Anterior cingulate cortex (tissue), 58 donors: ENCODE data around the gene ROBO2.
"Not testable (repeated sequence)": the region's sequence is repeated elsewhere in the genome, so short reads cannot be mapped to it uniquely, and the experiment has no call there.

Experiments used
- DNase-seq, 58 donors: peaks; one replicate each; lab custom pipeline; 2025; lab: John Stamatoyannopoulos, UW

The ROBO2 gene

GRCh38 chr3:77380136-77380535 lies 340.2 kb downstream of the ROBO2 start:
- no peak for DNase-seq

DNA sequence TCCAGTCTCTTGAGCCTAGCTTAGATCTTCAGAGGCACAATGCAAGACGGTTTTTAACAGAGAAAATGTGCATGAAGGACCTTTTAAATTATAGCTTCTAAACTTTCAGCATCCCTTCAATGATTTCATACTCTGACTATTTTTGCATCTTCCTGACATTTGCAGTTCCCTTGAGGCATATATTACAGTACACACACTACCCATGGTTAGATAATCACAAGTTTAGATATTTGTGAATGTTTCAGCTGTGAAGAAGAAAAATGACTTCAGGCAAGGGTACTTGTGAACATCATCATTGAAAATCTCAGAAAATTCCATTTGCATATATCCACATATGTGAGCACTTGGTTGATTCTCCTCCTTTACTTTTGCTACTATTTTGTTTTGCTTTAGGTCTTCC lies 341.5 kb downstream of the ROBO2 start:
- peak in 1 of 58 donors; percentile 8 for DNase-seq

DNA sequence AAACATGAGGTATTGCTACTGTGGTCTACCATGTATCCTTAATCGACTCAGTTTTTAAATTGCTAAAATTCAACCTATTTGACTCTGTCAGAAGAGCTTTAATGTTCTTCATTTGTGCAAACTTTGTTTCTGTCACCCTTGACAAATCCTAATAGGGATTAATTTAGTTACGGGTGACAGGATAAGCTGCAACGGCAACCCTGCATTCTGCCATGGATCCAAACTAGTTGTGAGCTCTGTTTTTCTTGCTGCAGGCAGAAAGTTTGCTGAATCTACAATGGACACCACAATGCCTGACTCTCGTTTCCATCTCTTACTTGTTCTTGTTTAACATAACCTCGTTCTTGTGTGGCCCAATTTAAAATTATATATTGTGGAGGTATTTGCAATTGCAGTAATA lies 352.3 kb downstream of the ROBO2 start:
- no peak for DNase-seq

- no peak for DNase-seq
Measured at GRCh38 chr3:77394046-77394445, 354.1 kb downstream of the ROBO2 start.

GRCh38 chr3:77404871-77405270 lies 365.0 kb downstream of the ROBO2 start:
- DNase-seq = no peak

- no peak for DNase-seq
Measured at GRCh38 chr3:77407441-77407840, 367.5 kb downstream of the ROBO2 start.

DNA sequence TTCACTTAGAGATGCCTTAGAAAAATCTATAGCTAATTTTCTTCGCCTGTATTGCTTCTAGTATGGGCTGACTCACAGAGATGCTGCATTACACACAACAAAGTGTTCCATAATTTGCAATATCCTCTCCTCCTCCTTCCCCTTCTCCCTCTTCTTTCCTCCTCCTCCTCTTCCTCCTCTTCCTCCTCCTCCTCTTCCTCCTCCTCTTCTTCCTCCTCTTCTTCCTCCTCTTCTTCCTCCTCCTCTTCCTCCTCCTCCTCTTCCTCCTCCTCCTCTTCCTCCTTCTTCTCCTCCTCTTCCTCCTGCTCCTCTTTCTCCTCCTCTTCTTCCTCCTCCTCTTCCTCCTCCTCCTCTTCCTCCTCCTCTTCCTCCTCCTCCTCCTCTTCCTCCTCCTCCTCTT lies 370.4 kb downstream of the ROBO2 start:
- DNase-seq = not testable (repeated sequence)

DNA sequence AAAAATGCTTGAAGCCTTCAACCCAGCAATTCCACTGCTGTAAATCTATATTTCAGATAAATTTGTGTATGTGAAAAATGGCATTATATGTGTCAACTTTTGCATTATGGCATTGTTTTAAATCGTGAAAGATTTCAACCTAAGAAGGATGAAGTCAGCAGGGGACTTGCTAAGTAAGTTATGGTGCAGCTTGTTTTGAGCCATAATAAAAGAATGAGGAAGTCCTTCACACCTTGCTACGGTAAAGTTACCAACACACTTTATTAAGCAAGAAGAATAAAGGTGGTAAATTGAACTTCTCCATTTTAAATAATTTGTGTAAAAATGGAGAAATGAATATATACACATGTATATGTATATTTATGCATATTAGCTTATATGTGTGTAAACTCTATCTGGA lies 371.4 kb downstream of the ROBO2 start:
- no peak for DNase-seq

GRCh38 chr3:77412021-77412438 lies 372.1 kb downstream of the ROBO2 start:
- DNase-seq = no peak

GRCh38 chr3:77412584-77412983 lies 372.7 kb downstream of the ROBO2 start:
- no peak for DNase-seq

DNA sequence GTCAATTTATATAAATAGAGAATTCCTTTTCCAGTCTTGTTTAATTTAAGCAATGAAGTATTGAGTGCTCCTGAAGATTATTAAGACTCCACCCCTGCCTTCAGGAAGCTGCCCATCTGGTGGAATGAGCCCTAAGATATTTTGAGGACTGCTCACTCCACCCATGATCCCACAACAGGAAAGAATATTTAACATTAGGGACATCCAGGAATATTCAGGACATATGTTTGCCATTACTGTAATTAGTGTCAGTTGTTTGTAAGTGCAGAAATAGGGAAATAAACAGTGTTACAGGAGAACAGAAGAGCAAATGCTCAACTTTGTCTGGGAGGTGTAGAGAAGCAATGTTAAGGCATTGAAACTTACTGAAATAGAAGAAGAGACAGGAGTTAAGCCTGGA lies 375.0 kb downstream of the ROBO2 start:
- no peak for DNase-seq

- DNase-seq = no peak
Measured at GRCh38 chr3:77420336-77420735, 380.4 kb downstream of the ROBO2 start.

GRCh38 chr3:77421916-77422315 lies 382.0 kb downstream of the ROBO2 start:
- no peak for DNase-seq

- no peak for DNase-seq
Measured at GRCh38 chr3:77426531-77426930, 386.6 kb downstream of the ROBO2 start.

GRCh38 chr3:77427528-77427927 lies 387.6 kb downstream of the ROBO2 start:
- DNase-seq = no peak

- no peak for DNase-seq
Measured at GRCh38 chr3:77436908-77437307, 397.0 kb downstream of the ROBO2 start.

DNA sequence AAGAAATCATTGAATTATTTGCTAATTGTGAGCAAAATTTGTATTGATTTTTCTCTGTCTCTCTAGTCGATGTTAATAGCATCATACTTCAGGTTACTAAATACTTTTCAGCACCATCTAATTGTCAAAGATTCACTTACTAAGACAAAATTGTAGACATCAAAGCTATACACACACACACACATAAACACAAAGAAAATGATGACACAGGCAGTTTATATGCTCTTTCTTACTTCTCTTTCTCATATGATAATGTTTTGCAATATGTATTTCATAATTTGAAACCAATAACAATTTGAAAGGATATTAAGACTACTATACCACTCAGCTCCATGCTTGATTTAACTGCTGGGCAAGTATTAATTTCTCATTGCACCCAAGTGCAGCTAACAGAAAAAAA lies 406.2 kb downstream of the ROBO2 start:
- no peak for DNase-seq

- no peak for DNase-seq
Measured at GRCh38 chr3:77446761-77447160, 406.9 kb downstream of the ROBO2 start.

- DNase-seq = no peak
Measured at GRCh38 chr3:77449459-77450350, 409.8 kb downstream of the ROBO2 start.

DNA sequence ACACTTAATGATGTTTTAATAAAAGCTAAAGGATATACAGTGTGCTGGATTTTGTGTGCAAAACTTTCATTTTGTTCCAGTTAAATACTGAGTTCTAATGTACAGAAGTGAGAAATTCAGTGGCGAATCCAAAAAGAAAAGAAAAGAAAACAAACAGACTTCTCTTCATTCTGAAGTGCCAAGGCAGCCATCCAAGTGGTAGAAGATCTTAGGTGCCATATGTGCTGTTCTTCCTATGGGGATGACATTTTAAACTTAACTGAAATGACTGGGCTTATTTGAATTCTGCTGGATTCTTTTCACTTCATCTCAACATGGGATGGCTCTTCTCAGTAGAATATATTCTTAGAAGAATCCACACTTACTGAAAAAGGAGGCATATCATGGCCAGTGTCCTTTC lies 416.5 kb downstream of the ROBO2 start:
- DNase-seq = peak in 1 of 58 donors; percentile 22

DNA sequence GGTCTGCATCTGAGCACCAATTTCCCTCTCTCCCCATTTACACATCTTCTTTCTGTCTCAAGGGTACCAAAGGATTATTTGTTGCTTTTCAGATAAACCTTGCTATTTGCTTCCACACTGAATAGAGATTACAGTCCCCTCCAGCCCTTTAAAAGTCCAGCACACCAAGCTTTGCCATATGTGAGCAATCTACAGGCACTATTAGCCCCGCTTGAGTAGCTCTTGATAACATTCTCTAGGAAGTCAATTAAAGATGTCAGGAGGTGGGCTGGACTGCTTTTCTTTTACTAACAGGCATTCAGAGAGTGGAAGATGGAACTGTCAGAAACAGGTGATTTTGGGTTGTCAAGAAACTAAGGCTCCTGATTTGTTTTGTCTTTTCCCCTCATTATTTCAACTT lies 417.0 kb downstream of the ROBO2 start:
- DNase-seq = no peak

- no peak for DNase-seq
Measured at GRCh38 chr3:77459926-77460325, 420.0 kb downstream of the ROBO2 start.

GRCh38 chr3:77460326-77460725 lies 420.4 kb downstream of the ROBO2 start:
- no peak for DNase-seq
